Activated naive CD8-positive, alpha-beta T cell treated with anti-CD3 and anti-CD28 coated beads, Interleukin-2, amount 50 U/mL, for 24 hours (primary cell): ENCODE measurements around the gene GPRC5D.

Experiments used
- ATAC-seq: fragments of 150-1000 bp; cut with Tn5 transposase; one replicate; pipeline ENCODE4 v1.10.0; 2021
- DNase-seq: peaks from one replicate; pipeline ENCODE4 v3.0.0; 2021
- H3K27ac Mint-ChIP-seq: one replicate; pipeline ENCODE4 v1.8.0; 2021; ENCODE audit warnings: mild to moderate bottlenecking, mixed read lengths
- H3K27me3 Mint-ChIP-seq: one replicate; pipeline ENCODE4 v1.8.0; 2021; ENCODE audit warnings: mixed read lengths
- H3K36me3 Mint-ChIP-seq: one replicate; pipeline ENCODE4 v1.8.0; 2021; ENCODE audit warnings: low read depth, mixed read lengths
- H3K4me1 Mint-ChIP-seq: one replicate; pipeline ENCODE4 v1.8.0; 2021; ENCODE audit warnings: mixed read lengths
- H3K4me3 Mint-ChIP-seq: one replicate; pipeline ENCODE4 v1.8.0; 2021; ENCODE audit warnings: mild to moderate bottlenecking, moderate library complexity, mixed read lengths
- H3K9me3 Mint-ChIP-seq: one replicate; pipeline ENCODE4 v1.8.0; 2021; ENCODE audit warnings: mixed read lengths

Gene GPRC5D

DNA sequence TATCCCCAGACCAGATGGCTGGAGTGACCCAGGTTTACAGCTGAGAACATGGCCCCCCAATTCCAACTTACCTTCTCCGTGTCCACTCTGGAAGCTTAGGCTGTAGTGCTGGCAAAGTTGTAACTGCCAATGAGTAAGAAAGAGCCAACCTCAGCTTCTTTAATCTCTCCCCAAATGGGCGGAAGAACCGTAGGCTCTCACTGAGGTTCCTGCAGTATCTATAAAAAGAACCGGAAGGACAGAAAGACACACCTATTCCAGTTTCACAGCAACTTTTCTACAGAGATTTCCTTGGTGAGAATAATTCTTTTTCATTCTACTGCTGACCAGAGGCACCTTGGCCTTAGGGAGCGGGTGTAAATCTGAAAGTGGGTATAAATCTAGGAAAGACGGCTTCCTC, at the start of gene GPRC5D:
GPRC5D (minus strand) TSS at position 135 of the 400 bp plus-strand sequence. CDS start 1,786 bp downstream, outside the sequence.
- no peaks in the 10 kb centered on the region for H3K9me3 Mint-ChIP-seq
- no peak within 1 kb of the TSS for H3K4me3 Mint-ChIP-seq
- ATAC-seq (no peak), DNase-seq (no peak)
- peaks cover 6% of the 10 kb centered on the region for H3K4me1 Mint-ChIP-seq
- no peaks in the 10 kb centered on the region for H3K27me3 Mint-ChIP-seq
- no peak within 1 kb of the TSS for H3K27ac Mint-ChIP-seq
- no peaks in the 10 kb centered on the region for H3K36me3 Mint-ChIP-seq

DNA sequence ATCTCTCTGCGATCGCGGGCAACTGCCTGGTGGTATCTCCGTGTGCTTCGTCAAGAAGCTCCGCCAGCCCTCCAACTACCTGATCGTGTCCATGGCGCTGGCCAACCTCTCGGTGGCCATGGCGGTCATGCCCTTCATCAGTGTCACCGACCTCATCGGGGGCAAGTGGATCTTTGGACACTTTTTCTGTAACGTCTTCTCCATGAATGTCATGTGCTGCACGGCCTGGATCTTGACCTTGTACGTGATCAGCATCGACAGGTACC, 49.7 kb upstream of the GPRC5D start:
- no peaks in the 10 kb centered on the region for H3K36me3 Mint-ChIP-seq
- ATAC-seq (no peak), DNase-seq (no peak)
- H3K9me3 Mint-ChIP-seq = no peaks in the 10 kb centered on the region
- H3K4me1 Mint-ChIP-seq = peaks cover 32% of the 10 kb centered on the region
- peak overlapping the region; percentile 76 for H3K4me3 Mint-ChIP-seq
- peak overlapping the region; percentile 56 for H3K27ac Mint-ChIP-seq
- H3K27me3 Mint-ChIP-seq = peaks cover 13% of the 10 kb centered on the region

DNA sequence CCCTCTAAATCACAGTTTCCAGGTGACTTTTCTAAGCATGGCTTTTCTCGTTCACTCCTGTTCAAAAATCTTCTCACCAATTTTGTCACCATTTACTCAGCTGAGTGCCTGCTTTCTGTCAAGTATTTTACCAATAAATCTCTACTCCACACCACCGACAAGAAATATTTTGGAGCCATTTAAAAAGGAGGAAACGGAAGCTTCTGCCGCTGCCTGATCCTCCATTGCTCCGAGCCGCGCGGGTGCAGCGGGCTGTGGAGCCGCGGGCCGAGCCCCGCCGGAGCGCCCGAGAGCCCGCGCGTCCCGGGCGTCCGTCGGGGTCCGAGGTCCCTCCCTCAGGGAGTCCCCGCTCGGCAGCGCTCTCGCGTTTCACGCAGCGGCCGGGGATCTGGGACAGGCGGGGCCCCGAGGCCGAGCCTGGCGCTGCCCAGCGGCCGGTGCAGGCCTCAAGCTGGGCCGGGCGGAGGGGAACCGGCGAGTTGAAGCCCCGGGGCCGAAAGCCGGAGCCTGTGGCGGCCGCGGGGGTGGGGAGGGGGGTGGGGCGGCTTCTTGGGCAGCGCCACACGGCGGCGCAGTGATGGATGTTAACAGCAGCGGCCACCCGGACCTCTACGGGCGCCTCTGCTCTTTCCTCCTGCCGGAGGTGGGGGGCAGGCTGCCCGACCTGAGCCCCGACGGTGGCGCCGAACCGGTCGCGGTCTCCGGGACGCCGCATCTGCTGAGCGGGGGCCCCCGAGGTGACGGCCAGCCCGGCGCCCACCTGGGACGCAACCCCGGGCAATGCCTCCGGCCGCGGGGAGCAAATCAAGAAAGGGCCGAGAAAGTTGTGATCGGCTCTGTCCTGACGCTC, 49.2 kb upstream of the GPRC5D start:
- peak; percentile 35 for DNase-seq
- Mint-ChIP-seq H3K4me3 (peak overlapping the region; percentile 86), H3K9me3 (no peaks in the 10 kb centered on the region)

DNA sequence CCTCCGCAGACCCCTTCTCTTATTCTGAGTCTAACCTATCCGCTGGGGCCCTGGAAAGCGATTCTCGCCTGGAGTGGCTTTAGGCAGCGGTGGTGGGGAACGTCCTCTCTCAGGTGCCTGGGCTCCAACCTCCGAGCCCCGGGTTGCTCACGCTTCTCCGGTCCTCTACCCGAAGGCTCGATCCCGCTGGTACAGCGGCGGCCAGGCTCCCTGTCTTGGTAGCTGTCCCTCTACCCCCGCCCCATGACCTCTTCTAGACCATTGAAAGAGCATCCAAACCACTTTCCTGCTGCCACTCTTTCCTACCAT, 48.6 kb upstream of the GPRC5D start:
- no peaks in the 10 kb centered on the region for H3K36me3 Mint-ChIP-seq
- H3K27ac Mint-ChIP-seq = peak overlapping the region; percentile 48
- ATAC-seq (peak; percentile 52), DNase-seq (no peak)
- H3K4me1 Mint-ChIP-seq = peaks cover 32% of the 10 kb centered on the region
- H3K27me3 Mint-ChIP-seq = peaks cover 13% of the 10 kb centered on the region
- H3K4me3 Mint-ChIP-seq = peak overlapping the region; percentile 86
- no peaks in the 10 kb centered on the region for H3K9me3 Mint-ChIP-seq

More for the DNA sequence above, 49.2 kb upstream of the GPRC5D start:
- peaks cover 32% of the 10 kb centered on the region for H3K4me1 Mint-ChIP-seq
- H3K27ac Mint-ChIP-seq = peak overlapping the region; percentile 48
- H3K36me3 Mint-ChIP-seq = no peaks in the 10 kb centered on the region
- peak; percentile 16 for ATAC-seq
- H3K27me3 Mint-ChIP-seq = peaks cover 13% of the 10 kb centered on the region

DNA sequence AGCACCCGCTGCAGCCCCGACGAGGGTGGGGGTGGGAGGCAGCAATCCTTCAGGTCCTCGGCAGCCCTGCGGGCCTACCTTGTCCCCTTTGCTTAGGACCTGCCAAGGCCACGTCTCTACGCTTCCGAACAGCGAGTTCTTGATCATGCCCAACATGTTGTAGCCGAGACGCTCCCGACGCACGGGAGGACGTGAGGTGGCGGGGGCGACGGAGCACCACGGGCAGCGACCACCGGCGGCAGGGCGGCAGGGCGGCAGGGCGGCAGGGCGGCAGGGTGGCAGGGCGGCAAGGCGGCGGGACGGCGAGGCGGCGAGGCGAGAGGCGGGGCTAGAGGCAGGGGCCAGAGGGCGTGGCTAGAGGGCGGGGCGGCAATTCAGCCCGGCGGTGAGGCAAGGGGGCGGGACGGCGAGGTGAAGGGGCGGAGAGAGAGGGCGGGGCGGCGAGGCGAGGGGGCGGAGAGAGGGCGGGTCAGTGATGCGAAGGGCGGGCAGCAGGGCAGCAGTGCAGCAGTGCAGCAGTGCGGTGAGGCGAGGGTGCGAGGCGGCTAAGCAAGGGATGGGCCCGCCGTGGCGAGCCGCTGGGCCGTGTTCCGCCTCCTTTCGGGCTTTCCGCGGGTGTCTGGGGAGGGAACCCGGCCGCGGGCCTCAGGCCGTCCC, 48.1 kb upstream of the GPRC5D start, which contains the start of gene HEBP1:
HEBP1 (minus strand) TSS at position 307 of the 657 bp plus-strand sequence; CDS start at position 156, 151 bp downstream.
- H3K9me3 Mint-ChIP-seq = no peaks in the 10 kb centered on the region
- peaks cover 32% of the 10 kb centered on the region for H3K4me1 Mint-ChIP-seq
- H3K4me3 Mint-ChIP-seq = peak within 1 kb of the TSS; percentile 86
- ATAC-seq (peak; percentile 89), DNase-seq (peak; percentile 98)
- H3K36me3 Mint-ChIP-seq = no peaks in the 10 kb centered on the region
- peak within 1 kb of the TSS; percentile 48 for H3K27ac Mint-ChIP-seq
- peaks cover 13% of the 10 kb centered on the region for H3K27me3 Mint-ChIP-seq

DNA sequence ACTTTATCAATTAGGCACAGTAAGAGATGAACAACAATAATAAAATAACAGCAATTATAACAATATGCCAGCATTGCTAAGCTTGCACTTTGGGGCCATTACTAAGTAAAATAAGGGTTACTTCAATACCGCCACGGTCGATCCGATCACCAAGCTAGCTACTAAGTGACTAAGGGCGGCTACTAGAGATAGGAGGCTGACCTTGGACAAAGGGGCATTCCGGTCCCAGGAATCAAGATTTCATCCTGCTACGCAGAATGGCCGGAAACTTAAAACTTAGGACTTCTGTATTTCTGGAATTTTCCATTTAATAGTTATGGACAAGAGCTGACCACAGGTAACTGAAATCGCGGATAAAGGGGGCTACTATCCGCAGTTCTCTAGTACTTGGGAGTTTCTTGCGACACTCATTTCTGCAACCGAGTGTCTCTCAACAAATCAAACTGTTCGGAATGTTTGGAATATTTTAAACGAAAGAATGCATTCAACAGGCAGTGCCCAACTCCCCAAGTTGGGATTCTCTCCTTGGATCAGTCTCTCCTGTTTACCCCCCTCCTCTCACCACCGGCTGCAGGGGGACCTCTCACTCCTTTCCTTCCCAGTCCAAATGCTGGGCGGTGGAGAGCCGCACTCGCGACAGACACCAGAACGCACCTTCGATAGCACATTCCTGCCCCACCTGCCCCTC, 47.4 kb upstream of the GPRC5D start:
- ATAC-seq (no peak), DNase-seq (no peak)
- no peaks in the 10 kb centered on the region for H3K9me3 Mint-ChIP-seq
- no peaks in the 10 kb centered on the region for H3K36me3 Mint-ChIP-seq
- peak overlapping the region; percentile 86 for H3K4me3 Mint-ChIP-seq
- H3K4me1 Mint-ChIP-seq = peaks cover 32% of the 10 kb centered on the region
- peaks cover 13% of the 10 kb centered on the region for H3K27me3 Mint-ChIP-seq
- no peak overlapping the region for H3K27ac Mint-ChIP-seq

DNA sequence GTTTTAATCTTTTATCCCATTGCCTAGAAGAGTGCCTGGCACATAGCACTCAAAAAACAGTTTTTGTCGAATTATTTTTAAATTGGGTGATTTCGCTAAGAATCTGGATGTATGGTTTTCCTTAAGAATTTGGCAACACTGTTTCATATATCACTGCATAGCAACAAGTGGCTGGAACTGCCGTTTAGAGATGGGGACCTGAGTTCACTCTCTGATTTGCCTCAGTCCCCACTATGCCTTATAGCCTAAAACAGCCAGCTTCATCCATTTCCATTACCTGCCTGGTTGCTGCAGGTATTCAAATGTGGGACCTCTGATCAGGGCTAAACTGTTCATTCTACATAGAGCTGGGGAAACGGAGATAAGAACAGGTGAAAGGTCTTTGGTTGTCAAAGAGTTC, 46.3 kb upstream of the GPRC5D start:
- H3K4me3 Mint-ChIP-seq = no peak overlapping the region
- ATAC-seq = no peak

DNA sequence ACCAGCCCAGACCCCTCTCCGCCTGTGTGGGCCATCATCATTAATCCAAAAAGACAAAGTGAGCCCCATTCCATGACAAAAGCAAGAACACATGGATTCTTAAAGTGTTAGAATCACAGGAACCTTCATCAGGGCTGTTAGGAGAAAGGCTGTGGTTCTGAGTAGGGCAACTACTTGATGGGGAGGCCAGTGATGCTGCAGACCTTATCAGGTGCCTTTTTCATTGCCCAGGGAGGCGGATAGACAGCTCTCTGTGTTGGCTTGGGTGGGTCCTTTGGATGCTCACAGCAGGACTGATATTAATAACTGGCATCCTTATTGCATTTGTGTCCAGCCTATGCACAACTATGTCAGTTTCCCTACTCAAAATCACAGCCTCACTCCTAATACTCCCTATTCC, 45.8 kb upstream of the GPRC5D start:
- peaks cover 10% of the 10 kb centered on the region for H3K27me3 Mint-ChIP-seq

More for the DNA sequence above, 46.3 kb upstream of the GPRC5D start:
- Mint-ChIP-seq H3K4me1 (peaks cover 35% of the 10 kb centered on the region), H3K27ac (no peak overlapping the region), H3K9me3 (no peaks in the 10 kb centered on the region), H3K36me3 (peaks cover 3% of the 10 kb centered on the region), H3K27me3 (peaks cover 13% of the 10 kb centered on the region)
- no peak for DNase-seq

DNA sequence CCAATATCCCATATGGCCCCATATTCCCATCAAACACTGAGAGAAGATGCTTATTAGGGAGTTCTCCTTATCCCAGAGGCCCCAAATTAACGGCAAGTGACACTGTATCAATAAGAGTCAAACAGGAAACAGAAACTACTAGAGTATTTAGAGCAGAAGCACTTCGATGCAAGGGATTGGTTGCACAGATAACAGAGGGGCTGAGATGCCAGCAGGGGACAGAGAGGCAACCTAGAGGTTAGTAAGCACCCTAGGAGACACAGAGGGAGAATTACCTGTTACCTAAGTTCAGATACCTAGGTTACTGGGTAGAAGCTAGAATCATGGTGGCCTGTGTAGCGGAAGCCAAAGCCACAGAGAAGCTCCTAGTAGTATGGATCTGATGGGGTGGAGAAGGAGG, 45.2 kb upstream of the GPRC5D start:
- Mint-ChIP-seq H3K27ac (no peak overlapping the region), H3K36me3 (peaks cover 3% of the 10 kb centered on the region), H3K27me3 (peaks cover 8% of the 10 kb centered on the region), H3K4me3 (no peak overlapping the region), H3K4me1 (peaks cover 38% of the 10 kb centered on the region), H3K9me3 (no peaks in the 10 kb centered on the region)
- ATAC-seq = no peak
- DNase-seq = no peak

More for the DNA sequence above, 45.8 kb upstream of the GPRC5D start:
- Mint-ChIP-seq H3K27ac (no peak overlapping the region), H3K4me1 (peaks cover 39% of the 10 kb centered on the region), H3K36me3 (peaks cover 3% of the 10 kb centered on the region), H3K4me3 (no peak overlapping the region), H3K9me3 (no peaks in the 10 kb centered on the region)
- ATAC-seq (no peak), DNase-seq (no peak)

DNA sequence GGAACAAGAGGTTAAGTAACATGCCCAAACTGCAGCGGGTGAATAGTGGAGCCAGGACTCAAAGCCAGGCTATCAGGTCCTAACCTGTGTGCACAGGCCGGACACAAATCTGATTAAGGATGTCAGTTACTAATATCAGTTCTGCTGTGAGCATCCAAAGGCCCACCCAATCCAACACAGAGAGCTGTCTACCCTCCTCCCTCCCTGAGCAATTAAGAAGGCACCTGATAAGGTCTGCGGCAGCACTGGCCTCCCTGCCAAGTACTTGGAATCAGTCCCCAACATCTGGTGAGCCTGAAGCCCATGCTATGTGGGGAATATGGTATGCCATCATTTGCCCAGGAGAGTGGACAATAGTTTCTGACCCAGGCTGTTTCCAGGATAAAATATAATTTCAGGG, 44.2 kb upstream of the GPRC5D start:
- ATAC-seq = no peak
- Mint-ChIP-seq H3K9me3 (no peaks in the 10 kb centered on the region), H3K4me3 (no peak overlapping the region), H3K27me3 (peaks cover 3% of the 10 kb centered on the region), H3K36me3 (peaks cover 3% of the 10 kb centered on the region), H3K27ac (no peak overlapping the region), H3K4me1 (peaks cover 33% of the 10 kb centered on the region)
- no peak for DNase-seq

DNA sequence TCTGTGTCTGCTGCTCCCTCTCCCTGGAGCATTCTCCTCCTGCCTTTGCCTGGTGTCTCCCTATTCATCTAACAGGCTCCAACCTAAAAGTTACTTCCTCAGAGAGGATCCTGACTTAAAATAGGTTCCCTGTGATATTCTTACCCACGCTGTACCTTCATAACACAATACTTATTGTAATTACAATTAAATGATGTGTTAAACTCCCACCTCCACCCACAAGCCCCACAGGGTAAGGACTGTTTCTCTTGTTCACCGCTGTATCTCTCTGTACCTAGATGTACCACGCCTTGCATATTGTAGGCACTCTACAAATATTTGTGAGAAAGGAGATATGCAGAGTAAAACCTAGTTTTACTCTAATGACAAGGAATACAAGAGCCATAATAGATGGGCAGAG, 43.1 kb upstream of the GPRC5D start:
- Mint-ChIP-seq H3K27ac (no peak overlapping the region), H3K4me3 (no peak overlapping the region), H3K27me3 (no peaks in the 10 kb centered on the region), H3K4me1 (peaks cover 28% of the 10 kb centered on the region), H3K36me3 (peaks cover 3% of the 10 kb centered on the region), H3K9me3 (no peaks in the 10 kb centered on the region)
- no peak for DNase-seq
- no peak for ATAC-seq

DNA sequence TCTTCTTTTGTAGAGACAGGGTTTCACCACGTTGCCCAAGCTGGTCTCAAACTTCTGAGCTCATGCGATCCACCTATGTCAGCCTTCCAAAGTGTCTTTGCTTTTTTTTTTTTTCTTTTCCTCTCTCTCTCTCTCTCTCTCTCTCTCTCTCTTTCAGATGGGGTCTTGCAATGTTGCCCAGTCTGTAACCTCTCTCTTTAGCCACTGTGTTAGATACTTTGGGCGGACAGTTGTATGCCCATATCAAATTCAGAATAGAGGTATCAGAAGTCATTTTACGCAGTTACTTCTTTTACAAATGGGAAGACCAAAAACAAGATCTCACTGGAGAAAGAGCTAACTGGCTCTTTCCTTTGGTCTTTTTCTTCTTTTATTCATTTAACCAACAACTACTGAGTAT, 41.4 kb upstream of the GPRC5D start:
- ATAC-seq = no peak
- Mint-ChIP-seq H3K27ac (no peak overlapping the region), H3K4me3 (no peak overlapping the region), H3K36me3 (peaks cover 3% of the 10 kb centered on the region), H3K4me1 (peaks cover 16% of the 10 kb centered on the region), H3K27me3 (no peaks in the 10 kb centered on the region), H3K9me3 (no peaks in the 10 kb centered on the region)
- DNase-seq = no peak

DNA sequence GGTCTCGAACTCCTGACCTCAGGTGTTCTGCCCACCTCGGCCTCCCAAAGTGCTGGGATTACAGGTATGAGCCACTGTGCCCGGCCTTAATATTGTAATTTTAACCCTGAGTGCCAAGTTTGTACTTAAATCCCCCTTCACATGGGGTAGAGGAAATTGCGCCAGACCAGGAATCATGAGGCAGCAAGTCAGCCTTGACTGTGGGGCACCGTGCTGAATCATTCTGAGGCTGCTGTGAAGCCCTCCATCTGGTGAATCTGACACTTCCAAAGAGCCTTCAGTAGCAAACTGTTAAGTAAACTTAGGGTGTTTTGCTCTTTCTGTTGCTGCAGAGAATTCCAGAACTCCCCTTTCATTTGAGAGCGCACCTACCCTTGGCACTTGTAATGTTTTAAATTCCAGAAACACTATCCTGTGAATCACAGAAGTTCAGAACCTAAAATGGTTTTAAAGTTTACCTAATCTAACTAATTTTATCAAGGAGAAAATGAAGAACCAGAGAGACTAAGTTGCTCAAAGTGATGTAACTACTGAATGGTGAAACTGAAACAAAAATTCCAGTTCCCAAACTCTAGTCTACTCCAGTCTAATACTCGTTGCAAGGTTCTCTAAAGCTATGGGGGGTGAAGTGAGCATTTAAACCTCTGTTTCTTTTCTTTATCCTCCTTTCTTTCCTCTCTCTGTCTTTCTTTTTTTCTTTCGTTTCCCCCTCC, 40.6 kb upstream of the GPRC5D start:
- Mint-ChIP-seq H3K27ac (peak overlapping the region; percentile 1), H3K36me3 (peaks cover 3% of the 10 kb centered on the region), H3K4me3 (no peak overlapping the region), H3K4me1 (peaks cover 14% of the 10 kb centered on the region), H3K27me3 (no peaks in the 10 kb centered on the region), H3K9me3 (no peaks in the 10 kb centered on the region)
- ATAC-seq (no peak), DNase-seq (no peak)

DNA sequence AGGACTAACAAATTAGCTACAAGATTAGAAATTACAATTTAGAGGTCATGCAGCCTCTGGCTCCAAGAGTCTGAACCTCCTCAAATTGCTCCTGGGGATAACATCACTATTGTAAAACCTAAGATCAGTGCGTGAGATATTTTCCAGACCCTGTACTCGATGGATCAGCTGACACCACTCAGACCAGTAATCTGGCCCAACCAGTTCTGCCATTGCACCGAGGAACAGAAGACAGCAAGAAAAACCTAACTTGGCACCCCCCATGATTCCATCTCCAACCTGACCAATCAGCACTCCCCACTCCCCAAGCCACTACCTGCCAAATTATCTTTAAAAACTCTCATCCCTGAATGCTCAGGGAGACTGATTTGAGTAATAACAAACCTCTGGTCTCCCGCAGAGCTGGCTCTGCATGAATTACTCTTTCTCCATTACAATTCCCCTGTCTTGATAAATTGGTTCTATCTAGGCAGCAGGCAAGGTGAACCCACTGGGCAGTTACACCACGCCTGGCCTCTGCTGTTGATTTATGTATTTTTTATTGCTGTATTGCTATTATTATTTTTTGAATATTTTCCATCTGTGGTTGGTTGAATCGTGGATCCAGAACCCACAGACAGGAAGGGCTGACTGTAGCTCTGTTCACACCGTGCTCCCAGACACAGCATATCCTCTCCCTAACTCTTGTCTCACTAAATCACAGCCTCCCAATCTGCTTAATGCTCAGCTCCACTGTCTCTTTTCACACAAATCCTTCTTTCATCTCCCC, 38.9 kb upstream of the GPRC5D start:
- no peaks in the 10 kb centered on the region for H3K27me3 Mint-ChIP-seq
- peaks cover 9% of the 10 kb centered on the region for H3K4me1 Mint-ChIP-seq
- H3K9me3 Mint-ChIP-seq = no peaks in the 10 kb centered on the region
- H3K27ac Mint-ChIP-seq = no peak overlapping the region
- DNase-seq (no peak), ATAC-seq (no peak)
- H3K36me3 Mint-ChIP-seq = peaks cover 3% of the 10 kb centered on the region
- H3K4me3 Mint-ChIP-seq = no peak overlapping the region
